ENCODE measurements around the gene PCDHB11.

DNA sequence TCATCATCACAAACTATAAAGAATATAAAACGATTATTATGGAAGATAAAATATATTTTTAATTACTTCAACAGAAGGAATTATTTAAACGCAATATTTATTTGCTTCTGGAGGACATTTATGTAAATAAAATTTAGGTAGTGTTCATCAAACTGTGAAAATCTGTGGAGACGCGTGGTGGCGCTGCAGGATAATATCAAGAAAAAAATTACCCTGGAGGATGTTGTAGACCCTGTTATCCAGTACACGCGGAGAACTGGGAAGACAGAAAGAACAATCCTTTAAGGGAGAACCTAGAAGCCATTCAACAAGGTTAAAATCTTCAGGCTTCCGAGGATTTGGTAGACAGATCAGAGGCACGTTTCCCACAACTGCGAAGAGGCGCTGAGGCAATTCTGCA is 9.1 kb downstream of the PCDHB11 start, which contains the start of gene PCDHB12:
- TF ChIP-seq CTBP1 (IDR thresholded peaks at IDR 0.05; ENCODE audit: borderline replicate concordance): no peak
- TF ChIP-seq FOXK2 (IDR thresholded peaks at IDR 0.05): no peak
- no peak for TF ChIP-seq L3MBTL2 (conservative IDR thresholded peaks at IDR 0.05)
- no peak for TF ChIP-seq ELF4 (IDR thresholded peaks at IDR 0.05)
- no peak for TF ChIP-seq SUZ12 (IDR thresholded peaks at IDR 0.05)
- no peak for TF ChIP-seq FOXM1 (IDR thresholded peaks at IDR 0.05; ENCODE audit: borderline replicate concordance)
- no peak for TF ChIP-seq SP1 (IDR thresholded peaks at IDR 0.05)
- TF ChIP-seq, protein P1, sequence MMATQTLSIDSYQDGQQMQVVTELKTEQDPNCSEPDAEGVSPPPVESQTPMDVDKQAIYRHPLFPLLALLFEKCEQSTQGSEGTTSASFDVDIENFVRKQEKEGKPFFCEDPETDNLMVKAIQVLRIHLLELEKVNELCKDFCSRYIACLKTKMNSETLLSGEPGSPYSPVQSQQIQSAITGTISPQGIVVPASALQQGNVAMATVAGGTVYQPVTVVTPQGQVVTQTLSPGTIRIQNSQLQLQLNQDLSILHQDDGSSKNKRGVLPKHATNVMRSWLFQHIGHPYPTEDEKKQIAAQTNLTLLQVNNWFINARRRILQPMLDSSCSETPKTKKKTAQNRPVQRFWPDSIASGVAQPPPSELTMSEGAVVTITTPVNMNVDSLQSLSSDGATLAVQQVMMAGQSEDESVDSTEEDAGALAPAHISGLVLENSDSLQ (IDR thresholded peaks at IDR 0.05): no peak
- no peak for TF ChIP-seq BHLHE40 (IDR thresholded peaks at IDR 0.05; ENCODE audit: borderline replicate concordance)
- no peak for TF ChIP-seq NFRKB (IDR thresholded peaks at IDR 0.05)
- TF ChIP-seq ZNF384 (IDR thresholded peaks at IDR 0.05): no peak
- TF ChIP-seq FOXA1 (IDR thresholded peaks at IDR 0.05): no peak
